T-helper 2 cell treated with Interferon-gamma antibody and Interleukin-4, amounts not matched to agents 5 μg/mL and 100 μg/mL, for 36 hours (primary cell): ENCODE measurements around the gene SETBP1.

ENCODE experiments used
- DNase-seq: peaks from one replicate; pipeline ENCODE4 v3.0.0; 2021; ENCODE audit warnings: low spot score
- H3K27ac Mint-ChIP-seq: one replicate; pipeline ENCODE4 v1.8.0; 2021; ENCODE audit warnings: mild to moderate bottlenecking, mixed read lengths
- H3K27me3 Mint-ChIP-seq: one replicate; pipeline ENCODE4 v1.8.0; 2021; ENCODE audit warnings: low read depth, mixed read lengths
- H3K36me3 Mint-ChIP-seq: one replicate; pipeline ENCODE4 v1.8.0; 2021; ENCODE audit warnings: low read depth, mixed read lengths
- H3K4me1 Mint-ChIP-seq: one replicate; pipeline ENCODE4 v1.8.0; 2021; ENCODE audit warnings: low read depth, mixed read lengths
- H3K4me3 Mint-ChIP-seq: one replicate; pipeline ENCODE4 v1.8.0; 2022; ENCODE audit warnings: mild to moderate bottlenecking, moderate library complexity, mixed read lengths
- H3K9me3 Mint-ChIP-seq: one replicate; pipeline ENCODE4 v1.8.0; 2021; ENCODE audit warnings: mixed read lengths

SETBP1 gene

DNA sequence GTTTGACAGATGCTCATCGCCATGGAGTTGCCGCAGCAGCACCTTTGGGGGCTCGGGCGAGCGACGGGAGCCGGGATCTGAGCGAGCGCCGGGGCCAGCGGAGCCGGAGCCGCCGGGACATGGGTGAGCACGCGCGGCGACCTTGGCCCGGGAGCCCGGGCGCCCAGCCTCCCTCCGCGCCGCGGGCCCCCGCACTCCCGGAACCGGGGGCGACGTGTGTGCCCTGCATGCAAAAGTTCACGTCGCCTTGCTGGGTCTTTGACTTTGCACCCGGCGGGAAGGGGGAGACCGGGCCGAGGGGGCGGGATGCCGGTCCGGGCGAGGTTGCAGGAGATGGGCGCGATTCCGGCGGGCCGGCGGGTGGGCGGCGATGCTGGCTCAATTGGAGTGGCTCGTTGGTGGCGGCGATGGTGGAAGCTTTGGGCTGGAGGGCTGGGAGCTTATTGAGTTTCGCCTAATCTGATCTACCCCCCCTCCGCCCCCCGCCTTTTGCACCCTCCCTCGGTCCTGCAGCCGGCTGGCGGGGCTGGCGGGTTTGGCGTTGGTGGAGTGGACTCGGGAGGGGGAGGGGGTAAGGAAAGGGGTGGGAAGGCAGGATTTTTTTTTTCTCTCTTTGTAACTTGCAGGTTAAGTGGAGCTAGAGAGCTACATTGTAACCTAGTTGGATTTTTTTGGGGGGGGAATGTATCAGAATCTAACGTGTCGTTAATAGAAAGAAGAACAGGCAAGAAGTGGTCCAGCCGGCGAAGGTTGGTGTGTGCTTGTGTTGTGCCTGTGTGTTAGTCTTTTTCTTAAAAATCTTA is at the start of gene SETBP1:
Gene SETBP1 (plus strand): TSS at position 616 of the 803 bp plus-strand sequence. CDS start 20,459 bp downstream, outside the sequence.
- H3K9me3 Mint-ChIP-seq: no peaks in the 10 kb centered on the region
- peak within 1 kb of the TSS; percentile 79 for H3K27ac Mint-ChIP-seq
- peaks cover 19% of the 10 kb centered on the region for H3K27me3 Mint-ChIP-seq
- no peaks in the 10 kb centered on the region for H3K4me1 Mint-ChIP-seq
- H3K4me3 Mint-ChIP-seq: peak within 1 kb of the TSS; percentile 78
- peak; percentile 66 for DNase-seq
- H3K36me3 Mint-ChIP-seq: no peaks in the 10 kb centered on the region

DNA sequence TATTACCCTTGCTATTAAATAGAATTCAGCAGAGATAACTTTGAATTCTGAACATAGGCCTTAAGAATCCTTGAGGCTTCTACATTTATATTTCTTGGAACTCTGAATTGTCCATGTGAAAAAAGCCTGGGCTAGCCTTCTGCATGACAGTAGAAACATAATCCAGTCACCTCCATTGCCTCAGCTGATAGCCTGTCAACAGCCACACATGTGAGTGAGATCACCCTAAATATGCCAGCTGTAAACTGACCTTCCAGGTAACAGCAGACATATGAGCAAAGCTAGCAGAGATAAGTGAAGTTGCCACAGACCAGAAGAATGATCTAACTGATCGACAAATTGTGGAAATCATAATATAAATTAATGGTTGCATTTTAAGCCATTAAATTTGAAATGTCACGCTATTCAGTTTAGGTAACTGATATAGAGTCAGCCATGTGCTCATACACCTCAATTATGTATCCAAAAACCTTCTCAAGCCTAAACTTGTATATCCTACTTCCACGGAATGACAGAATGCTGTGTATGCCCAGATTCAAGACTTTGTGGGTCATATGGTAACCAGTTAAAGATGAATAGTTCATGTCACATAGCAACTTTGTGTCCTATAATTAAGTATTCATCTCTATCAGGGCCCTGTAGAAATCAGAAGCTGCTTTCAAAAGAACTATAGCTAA is 48.1 kb upstream of the SETBP1 start:
- peaks cover 10% of the 10 kb centered on the region for H3K4me1 Mint-ChIP-seq
- H3K4me3 Mint-ChIP-seq: no peak overlapping the region
- DNase-seq: no peak
- peaks cover 5% of the 10 kb centered on the region for H3K9me3 Mint-ChIP-seq
- H3K27me3 Mint-ChIP-seq: peaks cover 2% of the 10 kb centered on the region
- H3K36me3 Mint-ChIP-seq: no peaks in the 10 kb centered on the region
- no peak overlapping the region for H3K27ac Mint-ChIP-seq

DNA sequence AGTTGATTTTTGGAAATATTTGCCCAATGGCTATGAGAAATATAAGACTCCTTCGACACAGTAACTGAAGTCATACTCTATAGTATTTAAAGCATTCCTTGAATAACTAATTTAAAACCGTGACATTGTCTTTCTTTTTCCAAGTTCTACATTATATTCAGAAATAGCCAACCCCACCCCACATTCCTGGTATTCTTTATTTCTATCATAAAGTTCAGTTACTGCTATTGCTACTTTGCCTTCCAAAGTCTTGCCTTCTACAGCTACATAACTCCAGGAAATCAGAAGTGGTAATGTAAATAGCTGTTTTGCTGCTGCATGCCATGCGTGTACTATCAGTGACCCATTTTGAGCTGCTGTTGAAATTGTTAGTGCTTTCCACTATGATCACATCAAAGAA is 45.1 kb upstream of the SETBP1 start:
- H3K4me1 Mint-ChIP-seq: no peaks in the 10 kb centered on the region
- H3K27me3 Mint-ChIP-seq: peaks cover 2% of the 10 kb centered on the region
- H3K27ac Mint-ChIP-seq: no peak overlapping the region
- DNase-seq: no peak
- no peak overlapping the region for H3K4me3 Mint-ChIP-seq
- H3K36me3 Mint-ChIP-seq: no peaks in the 10 kb centered on the region
- H3K9me3 Mint-ChIP-seq: peaks cover 5% of the 10 kb centered on the region

DNA sequence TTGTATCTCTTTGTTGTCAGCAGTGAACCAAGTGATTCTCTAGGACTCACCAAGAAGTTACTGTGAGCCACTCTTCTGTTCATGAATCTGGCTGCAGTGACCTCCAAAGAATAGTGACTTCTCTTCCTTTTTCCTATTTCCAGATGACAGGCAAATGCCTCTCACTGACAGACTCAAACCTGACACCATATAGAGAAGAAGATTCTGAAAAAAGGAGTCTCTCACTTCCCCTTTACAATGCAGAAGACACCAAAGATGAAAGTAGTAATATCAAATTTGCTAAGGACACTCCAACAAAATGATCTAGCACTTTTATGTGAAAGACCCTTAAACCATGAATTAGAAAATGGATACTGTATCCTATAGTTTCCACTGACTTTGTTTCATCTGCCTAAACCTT is 44.4 kb upstream of the SETBP1 start:
- Mint-ChIP-seq H3K36me3 (no peaks in the 10 kb centered on the region), H3K9me3 (peaks cover 5% of the 10 kb centered on the region), H3K27ac (no peak overlapping the region), H3K27me3 (peaks cover 5% of the 10 kb centered on the region), H3K4me1 (no peaks in the 10 kb centered on the region), H3K4me3 (no peak overlapping the region)
- DNase-seq: no peak

DNA sequence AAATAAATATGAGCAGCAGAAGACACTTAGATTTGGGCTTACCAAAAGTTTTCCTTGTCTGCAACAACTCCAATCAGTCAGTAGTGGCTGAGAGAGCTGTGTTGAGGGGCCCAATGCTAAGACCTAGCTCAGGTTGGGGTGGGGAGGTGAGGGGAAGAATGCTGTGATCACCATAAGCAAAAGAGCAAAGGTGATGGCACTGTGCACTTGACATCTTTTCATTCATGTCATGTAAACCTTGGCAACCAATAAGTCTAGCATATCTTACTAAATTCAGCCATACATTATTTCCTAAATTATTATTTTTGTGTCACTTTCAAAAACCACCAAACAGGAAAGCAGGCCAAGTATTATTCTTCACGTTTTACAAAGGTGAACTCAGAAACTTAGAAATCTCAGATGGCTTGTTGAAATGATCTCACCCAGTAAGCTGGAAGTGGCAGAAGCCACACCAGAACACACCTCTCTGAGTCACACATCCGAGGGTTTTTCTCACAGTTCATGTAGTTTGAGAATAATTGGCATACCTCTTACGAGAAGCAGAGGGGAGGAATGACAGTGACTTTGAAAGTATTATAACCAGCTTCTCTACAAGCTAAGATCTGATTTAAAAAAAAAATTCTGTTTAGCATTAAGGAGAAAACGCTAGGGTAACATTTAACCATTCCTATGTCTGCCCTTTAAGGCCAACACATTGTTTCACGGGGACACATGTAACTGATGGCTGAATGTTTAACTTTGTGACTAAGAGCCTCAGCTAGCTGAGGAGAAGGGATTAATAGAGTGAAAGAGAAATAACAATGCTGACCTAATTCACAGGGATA is 43.3 kb upstream of the SETBP1 start:
- H3K4me1 Mint-ChIP-seq: no peaks in the 10 kb centered on the region
- no peaks in the 10 kb centered on the region for H3K9me3 Mint-ChIP-seq
- peak; percentile 15 for DNase-seq
- no peak overlapping the region for H3K4me3 Mint-ChIP-seq
- no peaks in the 10 kb centered on the region for H3K36me3 Mint-ChIP-seq
- no peak overlapping the region for H3K27ac Mint-ChIP-seq
- peaks cover 8% of the 10 kb centered on the region for H3K27me3 Mint-ChIP-seq

DNA sequence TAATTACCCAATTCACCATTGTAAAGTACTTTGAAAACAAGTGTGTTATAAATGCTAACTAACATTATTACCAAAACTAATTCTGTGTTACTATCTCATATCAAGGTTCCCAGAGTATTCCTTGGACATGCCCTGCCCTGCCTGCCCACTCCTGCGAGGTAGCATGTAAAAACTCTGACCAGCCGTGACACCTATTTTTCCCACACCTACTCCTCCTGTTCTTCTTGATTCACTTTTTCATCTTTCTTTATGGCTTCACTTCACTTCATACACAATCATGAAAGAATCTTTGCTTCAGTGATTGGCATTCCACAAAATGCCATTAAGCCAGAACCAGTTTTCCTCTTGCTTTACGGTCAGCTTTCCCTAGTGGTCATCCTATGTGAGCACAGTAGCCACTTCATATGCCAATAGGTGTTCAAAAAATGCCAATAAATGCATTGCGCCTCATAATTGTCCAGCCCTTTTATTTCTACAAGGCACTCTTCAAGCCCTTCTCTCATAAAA is 42.6 kb upstream of the SETBP1 start:
- H3K27me3 Mint-ChIP-seq: peaks cover 8% of the 10 kb centered on the region
- no peaks in the 10 kb centered on the region for H3K36me3 Mint-ChIP-seq
- H3K4me3 Mint-ChIP-seq: no peak overlapping the region
- DNase-seq: no peak
- no peak overlapping the region for H3K27ac Mint-ChIP-seq
- H3K9me3 Mint-ChIP-seq: no peaks in the 10 kb centered on the region
- H3K4me1 Mint-ChIP-seq: no peaks in the 10 kb centered on the region

DNA sequence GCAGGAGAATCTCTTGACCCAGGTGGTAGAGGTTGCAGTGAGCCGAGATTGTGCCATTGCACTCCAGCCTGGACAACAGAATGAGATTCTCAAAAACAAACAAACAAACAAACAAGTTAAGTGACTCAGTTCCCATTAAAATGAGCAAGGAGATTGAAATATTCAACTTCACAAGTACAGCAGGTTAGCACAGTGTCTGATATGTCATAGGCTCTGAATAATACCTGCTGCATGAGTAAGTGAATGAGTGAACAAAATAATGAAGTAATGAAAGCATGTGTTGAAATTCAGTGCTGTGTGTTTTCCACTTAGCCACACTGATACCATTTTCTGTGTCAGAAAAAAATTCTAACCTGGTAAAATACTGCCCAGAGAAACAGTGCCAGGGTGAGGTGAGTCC is 41.9 kb upstream of the SETBP1 start:
- H3K4me3 Mint-ChIP-seq: no peak overlapping the region
- no peaks in the 10 kb centered on the region for H3K4me1 Mint-ChIP-seq
- no peaks in the 10 kb centered on the region for H3K36me3 Mint-ChIP-seq
- no peak for DNase-seq
- H3K9me3 Mint-ChIP-seq: no peaks in the 10 kb centered on the region
- peaks cover 11% of the 10 kb centered on the region for H3K27me3 Mint-ChIP-seq
- H3K27ac Mint-ChIP-seq: no peak overlapping the region

DNA sequence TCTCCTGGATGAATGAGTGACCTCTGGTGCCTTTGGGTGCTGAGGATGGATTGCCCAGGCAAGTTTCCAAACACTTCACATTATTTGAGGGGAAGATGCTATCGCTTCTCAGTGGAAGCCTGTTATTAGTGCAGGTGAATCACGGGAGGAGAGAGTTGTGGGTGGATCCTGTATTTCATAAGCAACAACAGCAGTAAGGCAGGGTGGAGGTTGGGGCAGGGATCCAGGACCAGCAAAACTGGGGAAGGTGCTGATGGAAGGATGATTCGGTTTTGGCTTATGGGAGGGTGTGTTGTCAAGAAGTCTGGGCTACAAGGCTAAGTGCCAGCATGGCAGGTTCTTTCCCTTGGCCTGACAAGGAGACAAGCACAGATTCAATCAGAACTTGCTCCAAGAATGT is 37.7 kb upstream of the SETBP1 start:
- no peaks in the 10 kb centered on the region for H3K36me3 Mint-ChIP-seq
- H3K4me1 Mint-ChIP-seq: no peaks in the 10 kb centered on the region
- no peaks in the 10 kb centered on the region for H3K9me3 Mint-ChIP-seq
- DNase-seq: no peak
- peaks cover 18% of the 10 kb centered on the region for H3K27me3 Mint-ChIP-seq
- H3K27ac Mint-ChIP-seq: no peak overlapping the region
- H3K4me3 Mint-ChIP-seq: no peak overlapping the region

DNA sequence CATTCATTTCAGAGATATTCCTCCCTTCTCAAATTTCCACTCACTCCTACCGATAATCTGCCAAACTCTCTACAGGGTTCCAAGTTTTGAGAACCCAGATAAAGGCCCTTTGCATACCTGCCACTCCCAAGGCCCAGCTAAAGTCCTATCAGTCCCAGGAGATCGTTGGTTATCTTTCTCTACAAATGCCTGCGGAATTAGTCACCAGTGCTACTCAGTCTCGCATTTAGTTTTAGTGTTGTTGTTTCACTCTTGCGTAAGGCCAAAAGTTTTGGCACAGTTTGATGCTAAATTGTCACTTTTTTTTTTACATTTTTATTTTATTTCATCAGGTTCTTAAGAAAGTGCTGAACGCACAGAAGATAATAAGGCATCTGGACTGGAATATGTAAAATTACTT is 29.2 kb upstream of the SETBP1 start:
- no peak overlapping the region for H3K27ac Mint-ChIP-seq
- no peak overlapping the region for H3K4me3 Mint-ChIP-seq
- no peak for DNase-seq

DNA sequence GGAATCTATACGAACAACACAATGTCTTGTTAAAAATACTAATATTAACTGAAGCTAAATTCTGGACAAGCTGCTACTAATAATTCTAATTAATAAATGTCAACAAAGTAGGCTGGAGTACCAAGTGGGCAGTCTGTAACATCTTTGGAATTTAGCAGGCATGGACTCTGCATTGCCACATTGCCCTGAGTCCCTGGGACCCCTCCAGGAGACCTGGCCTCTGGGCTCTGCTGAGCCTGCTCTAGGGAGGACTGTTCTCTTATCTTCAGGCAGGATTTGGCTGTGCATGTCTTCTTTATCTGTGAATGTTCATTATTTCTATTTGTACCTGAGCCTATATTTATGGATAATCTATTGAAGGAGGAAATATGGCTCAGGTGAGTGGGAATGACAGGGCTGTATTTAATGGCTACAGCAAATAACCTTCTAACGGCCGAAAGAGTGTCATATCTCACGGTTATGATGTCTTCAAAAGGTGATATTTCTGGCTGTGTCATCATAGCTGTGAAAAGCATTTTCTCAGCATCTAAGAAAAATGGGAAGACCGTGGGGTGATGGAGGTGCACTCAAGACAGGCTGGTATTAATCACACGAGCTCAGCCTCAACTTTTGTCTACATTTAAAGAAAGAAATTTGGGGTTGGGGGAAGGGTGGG is 28.6 kb upstream of the SETBP1 start:
- H3K27ac Mint-ChIP-seq: no peak overlapping the region
- H3K27me3 Mint-ChIP-seq: peaks cover 13% of the 10 kb centered on the region
- H3K9me3 Mint-ChIP-seq: no peaks in the 10 kb centered on the region
- DNase-seq: no peak
- no peak overlapping the region for H3K4me3 Mint-ChIP-seq
- no peaks in the 10 kb centered on the region for H3K4me1 Mint-ChIP-seq
- H3K36me3 Mint-ChIP-seq: no peaks in the 10 kb centered on the region

More for the DNA sequence above, 29.2 kb upstream of the SETBP1 start:
- Mint-ChIP-seq H3K9me3 (no peaks in the 10 kb centered on the region), H3K36me3 (no peaks in the 10 kb centered on the region), H3K27me3 (peaks cover 10% of the 10 kb centered on the region), H3K4me1 (no peaks in the 10 kb centered on the region)

DNA sequence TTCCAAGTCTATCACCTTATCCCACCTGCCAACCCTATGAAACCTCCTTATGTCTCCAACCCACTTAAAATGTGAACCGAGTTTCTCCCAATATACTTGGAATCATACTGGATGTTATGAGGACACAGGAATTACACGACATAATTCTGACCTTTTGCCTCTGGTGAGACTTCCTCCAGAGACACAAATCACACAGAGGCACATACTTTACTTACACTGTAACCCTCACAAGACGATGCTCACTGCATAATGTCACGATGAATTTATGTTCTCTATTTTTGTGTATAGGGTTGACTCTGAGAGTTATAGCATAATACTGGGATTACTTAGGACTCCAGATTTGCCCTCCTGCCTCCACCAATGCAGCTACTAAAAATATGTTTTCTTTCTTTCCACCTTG is 28.0 kb upstream of the SETBP1 start:
- Mint-ChIP-seq H3K36me3 (no peaks in the 10 kb centered on the region), H3K27me3 (peaks cover 11% of the 10 kb centered on the region), H3K4me1 (no peaks in the 10 kb centered on the region), H3K9me3 (no peaks in the 10 kb centered on the region), H3K27ac (no peak overlapping the region), H3K4me3 (no peak overlapping the region)
- DNase-seq: no peak

DNA sequence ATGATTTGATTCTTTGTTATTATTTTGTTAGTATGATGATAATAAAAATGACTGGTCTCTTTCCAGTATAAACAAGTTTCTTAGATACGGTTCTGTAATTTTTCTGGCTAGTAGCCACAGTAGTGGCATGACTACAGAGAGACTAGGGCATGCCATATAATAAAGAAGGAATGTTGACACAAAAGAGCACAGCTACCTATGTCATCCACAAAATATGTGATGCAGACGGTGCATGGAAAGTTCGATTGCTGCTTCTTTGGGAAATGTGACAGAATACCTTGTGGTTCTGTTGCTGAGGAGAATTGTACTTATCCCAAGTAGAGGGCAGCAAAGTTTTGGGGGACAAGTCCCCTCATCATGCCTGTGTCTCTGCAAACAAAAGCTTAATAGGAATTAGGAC is 26.1 kb upstream of the SETBP1 start:
- Mint-ChIP-seq H3K4me3 (no peak overlapping the region), H3K4me1 (no peaks in the 10 kb centered on the region), H3K27ac (no peak overlapping the region), H3K36me3 (no peaks in the 10 kb centered on the region), H3K9me3 (no peaks in the 10 kb centered on the region), H3K27me3 (peaks cover 13% of the 10 kb centered on the region)
- no peak for DNase-seq

DNA sequence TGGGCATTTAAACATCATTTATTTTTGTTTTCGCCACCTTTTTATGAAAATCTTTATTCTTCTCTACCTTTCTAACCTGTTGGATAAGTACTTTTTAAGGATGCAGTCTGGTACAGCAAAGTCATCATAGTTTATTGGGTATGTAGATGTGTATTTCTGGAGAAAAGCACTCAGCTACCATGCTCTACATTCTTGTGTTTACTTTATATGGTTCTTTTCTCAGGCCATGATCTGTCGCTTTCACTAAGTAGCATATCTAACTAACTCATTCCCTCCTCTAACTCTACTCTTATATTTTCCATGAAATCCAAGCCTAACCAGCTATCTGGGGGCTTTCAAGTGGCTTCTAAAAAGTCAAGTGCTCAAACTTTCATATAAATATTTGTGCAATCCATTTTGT is 25.3 kb upstream of the SETBP1 start:
- no peak for DNase-seq
- no peak overlapping the region for H3K27ac Mint-ChIP-seq
- H3K4me3 Mint-ChIP-seq: no peak overlapping the region
- no peaks in the 10 kb centered on the region for H3K4me1 Mint-ChIP-seq
- no peaks in the 10 kb centered on the region for H3K9me3 Mint-ChIP-seq
- peaks cover 13% of the 10 kb centered on the region for H3K27me3 Mint-ChIP-seq
- H3K36me3 Mint-ChIP-seq: no peaks in the 10 kb centered on the region
